ENCODE data around the gene BOD1L1. TPM values are rescaled to one million over a fixed set of nuclear protein-coding genes. Genes with fewer than 3 reads are reported as not detected.

Gene BOD1L1
- total RNA-seq, 4 donors from 2014 or later: 41.0 to 113 (median 49.2) TPM

DNA sequence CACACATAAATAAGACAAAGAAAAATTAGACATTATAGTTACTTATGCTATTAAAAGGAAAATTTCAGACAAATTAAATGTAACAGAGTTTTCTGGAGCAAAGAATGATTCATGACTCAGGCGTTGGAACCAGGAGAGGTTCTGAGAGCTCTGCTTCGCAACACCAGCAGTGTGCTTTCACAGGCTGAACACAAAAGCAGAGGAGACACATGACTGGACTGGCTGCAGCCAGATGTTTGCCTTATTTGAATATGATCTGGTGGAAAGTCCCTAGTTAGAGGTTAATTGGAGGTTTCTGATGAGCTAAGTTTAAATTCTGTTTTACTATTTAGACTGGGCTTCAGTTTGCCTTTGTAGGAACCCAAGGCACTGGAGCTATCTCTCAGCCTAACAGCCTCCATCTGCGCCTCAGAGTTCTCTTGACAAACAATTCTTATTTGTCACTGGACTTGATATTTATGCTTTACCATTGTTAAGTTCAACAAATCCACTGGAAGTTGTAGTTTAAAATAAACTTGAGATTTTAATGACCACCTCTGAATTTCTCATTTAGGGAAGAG lies 16.2 kb downstream of the BOD1L1 start:
- no peaks in the 10 kb centered on the region for H3K4me1 ChIP-seq
- peaks cover 0 to 95% (median 0%) of the 10 kb centered on the region in 3 donors for H3K36me3 ChIP-seq
- no peak for TF ChIP-seq POLR2A (IDR thresholded peaks at IDR 0.05)
- H3K27ac ChIP-seq: peak overlapping the region in 1 of 4 donors; percentile 35
- no peak overlapping the region for H3K4me3 ChIP-seq
- DNase-seq: peak in 2 of 3 donors; percentile 53 to 66
- H3K9me3 ChIP-seq: no peaks in the 10 kb centered on the region
- no peaks in the 10 kb centered on the region for H3K27me3 ChIP-seq

DNA sequence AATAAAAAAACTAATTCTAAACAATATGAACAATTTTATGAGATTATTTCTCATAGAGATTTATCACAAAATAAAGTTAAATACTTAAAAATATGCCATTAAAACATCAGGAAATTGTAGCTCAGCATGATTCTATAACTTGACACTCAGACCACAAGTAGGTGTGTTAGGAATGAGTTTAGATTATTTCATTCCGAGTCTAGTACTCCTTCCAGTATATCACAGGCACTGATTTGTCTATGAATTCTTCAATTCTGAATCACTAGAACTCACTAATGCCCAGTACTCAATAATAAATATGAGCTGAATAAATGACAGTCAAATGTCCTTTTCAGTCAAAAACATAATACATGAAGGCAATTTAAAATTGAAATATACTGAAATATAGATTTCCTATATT lies 22.2 kb downstream of the BOD1L1 start:
- H3K27me3 ChIP-seq: no peaks in the 10 kb centered on the region
- H3K4me1 ChIP-seq: peaks cover 0 to 4% (median 0%) of the 10 kb centered on the region in 4 donors
- peaks cover 0 to 97% (median 0%) of the 10 kb centered on the region in 3 donors for H3K36me3 ChIP-seq

DNA sequence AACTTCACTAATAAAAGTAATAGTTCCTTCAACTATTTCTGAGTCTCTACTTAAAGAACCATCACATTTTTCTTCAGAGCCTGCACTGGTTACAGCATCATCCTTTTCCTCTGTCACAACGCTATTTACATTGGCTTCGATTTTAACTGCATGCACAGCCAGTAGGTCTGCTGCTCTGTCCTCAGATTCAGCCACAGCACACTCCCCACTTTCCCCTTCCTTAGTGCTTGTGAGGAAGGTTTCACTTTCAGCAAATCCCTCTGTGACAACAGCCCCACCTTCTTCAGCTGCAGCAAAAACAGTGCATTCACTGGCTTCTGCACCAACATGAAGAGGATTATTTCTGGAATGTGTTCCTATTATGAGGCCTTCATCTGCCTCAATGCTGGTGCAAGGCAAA lies 25.7 kb downstream of the BOD1L1 start:
- peaks cover 0 to 91% (median 0%) of the 10 kb centered on the region in 3 donors for H3K36me3 ChIP-seq
- no peak overlapping the region for H3K4me3 ChIP-seq

More for the DNA sequence above, 22.2 kb downstream of the BOD1L1 start:
- DNase-seq: no peak
- TF ChIP-seq, protein P1, sequence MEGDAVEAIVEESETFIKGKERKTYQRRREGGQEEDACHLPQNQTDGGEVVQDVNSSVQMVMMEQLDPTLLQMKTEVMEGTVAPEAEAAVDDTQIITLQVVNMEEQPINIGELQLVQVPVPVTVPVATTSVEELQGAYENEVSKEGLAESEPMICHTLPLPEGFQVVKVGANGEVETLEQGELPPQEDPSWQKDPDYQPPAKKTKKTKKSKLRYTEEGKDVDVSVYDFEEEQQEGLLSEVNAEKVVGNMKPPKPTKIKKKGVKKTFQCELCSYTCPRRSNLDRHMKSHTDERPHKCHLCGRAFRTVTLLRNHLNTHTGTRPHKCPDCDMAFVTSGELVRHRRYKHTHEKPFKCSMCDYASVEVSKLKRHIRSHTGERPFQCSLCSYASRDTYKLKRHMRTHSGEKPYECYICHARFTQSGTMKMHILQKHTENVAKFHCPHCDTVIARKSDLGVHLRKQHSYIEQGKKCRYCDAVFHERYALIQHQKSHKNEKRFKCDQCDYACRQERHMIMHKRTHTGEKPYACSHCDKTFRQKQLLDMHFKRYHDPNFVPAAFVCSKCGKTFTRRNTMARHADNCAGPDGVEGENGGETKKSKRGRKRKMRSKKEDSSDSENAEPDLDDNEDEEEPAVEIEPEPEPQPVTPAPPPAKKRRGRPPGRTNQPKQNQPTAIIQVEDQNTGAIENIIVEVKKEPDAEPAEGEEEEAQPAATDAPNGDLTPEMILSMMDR (IDR thresholded peaks at IDR 0.05): no peak
- TF ChIP-seq POLR2A (IDR thresholded peaks at IDR 0.05): no peak
- H3K27ac ChIP-seq: no peak overlapping the region
- no peak overlapping the region for H3K4me3 ChIP-seq
- H3K9me3 ChIP-seq: no peaks in the 10 kb centered on the region

DNA sequence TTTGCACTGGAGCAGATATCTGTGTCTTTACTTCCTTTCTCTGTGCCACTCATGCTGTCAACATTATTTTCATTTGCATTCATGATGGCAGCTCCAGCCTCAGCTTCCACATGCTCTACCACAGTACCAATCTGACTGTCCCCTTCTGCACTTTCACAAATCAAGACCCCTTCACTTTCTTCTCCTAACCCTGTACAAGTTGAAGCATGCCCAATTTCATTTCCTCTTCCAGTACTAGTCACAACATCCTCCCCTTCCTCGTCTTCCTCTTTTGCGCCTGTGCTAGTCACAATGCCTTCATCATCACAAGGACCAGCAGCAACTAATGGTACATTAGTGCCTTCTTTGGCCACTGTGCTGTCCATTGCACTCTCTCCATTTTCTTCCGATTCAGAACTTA lies 26.5 kb downstream of the BOD1L1 start:
- peaks cover 0 to 4% (median 0%) of the 10 kb centered on the region in 4 donors for H3K4me1 ChIP-seq
- peak overlapping the region in 1 of 4 donors; percentile 58 for H3K27ac ChIP-seq
- no peaks in the 10 kb centered on the region for H3K27me3 ChIP-seq
- DNase-seq: peak in 1 of 3 donors; percentile 48
- no peaks in the 10 kb centered on the region for H3K9me3 ChIP-seq
- no peak overlapping the region for H3K4me3 ChIP-seq
- TF ChIP-seq POLR2A (IDR thresholded peaks at IDR 0.05): no peak
- TF ChIP-seq, protein P1 (IDR thresholded peaks at IDR 0.05): no peak
- H3K36me3 ChIP-seq: peaks cover 0 to 91% (median 0%) of the 10 kb centered on the region in 3 donors

More for the DNA sequence above, 25.7 kb downstream of the BOD1L1 start:
- TF ChIP-seq, protein P1 (IDR thresholded peaks at IDR 0.05): no peak
- TF ChIP-seq POLR2A (IDR thresholded peaks at IDR 0.05): no peak
- Histone ChIP-seq H3K27ac (peak overlapping the region in 1 of 4 donors; percentile 58), H3K9me3 (no peaks in the 10 kb centered on the region), H3K4me1 (peaks cover 0 to 4% (median 0%) of the 10 kb centered on the region in 4 donors), H3K27me3 (no peaks in the 10 kb centered on the region)
- DNase-seq: no peak

DNA sequence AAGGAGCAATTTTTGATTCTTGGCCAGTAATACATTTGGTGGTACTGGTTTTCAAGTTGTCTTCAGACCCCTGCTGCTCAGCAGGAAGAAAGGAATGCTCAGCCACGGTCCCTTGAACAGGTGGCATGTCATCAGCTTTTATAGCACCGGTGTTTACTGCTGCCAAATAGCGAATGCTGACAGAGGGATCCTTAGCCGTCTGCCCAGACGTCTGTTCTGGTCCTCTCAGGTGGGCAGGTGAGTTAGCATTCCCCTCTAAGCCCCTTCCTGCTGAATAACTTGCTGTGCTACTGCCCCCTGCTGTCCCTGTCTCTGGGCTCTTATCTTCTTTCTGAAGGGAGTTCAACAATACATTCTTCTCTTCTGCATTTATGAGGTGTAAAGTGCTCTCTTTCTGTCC lies 28.4 kb downstream of the BOD1L1 start:
- no peak overlapping the region for H3K4me3 ChIP-seq
- peaks cover 0 to 4% (median 0%) of the 10 kb centered on the region in 4 donors for H3K4me1 ChIP-seq
- H3K36me3 ChIP-seq: peaks cover 0 to 91% (median 0%) of the 10 kb centered on the region in 3 donors
- no peak overlapping the region for H3K27ac ChIP-seq
- TF ChIP-seq, protein P1 (IDR thresholded peaks at IDR 0.05): no peak
- TF ChIP-seq POLR2A (IDR thresholded peaks at IDR 0.05): no peak
- no peaks in the 10 kb centered on the region for H3K9me3 ChIP-seq
- H3K27me3 ChIP-seq: no peaks in the 10 kb centered on the region
- no peak for DNase-seq

DNA sequence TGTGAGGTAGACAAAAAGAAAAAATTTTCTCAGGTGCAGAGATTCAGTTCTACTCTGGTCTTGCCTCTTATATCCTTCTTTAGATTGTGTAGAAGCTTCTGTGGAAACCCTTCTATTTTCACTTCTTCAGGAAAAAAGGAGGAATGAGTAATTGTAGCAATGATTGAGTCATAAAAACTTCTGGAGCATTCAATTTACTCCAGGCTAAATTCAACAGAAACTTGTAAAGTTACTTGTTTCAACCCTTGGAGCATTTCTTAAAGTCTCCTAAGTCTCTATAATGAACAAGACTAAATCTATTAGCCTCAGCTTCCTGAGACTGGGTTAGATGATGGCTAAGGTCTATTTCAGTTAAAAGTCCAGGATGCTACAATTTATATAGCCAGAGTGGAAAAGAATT lies 29.9 kb downstream of the BOD1L1 start:
- no peak for DNase-seq
- Histone ChIP-seq H3K4me3 (no peak overlapping the region), H3K4me1 (peaks cover 0 to 4% (median 0%) of the 10 kb centered on the region in 4 donors), H3K36me3 (peaks cover 0 to 91% (median 0%) of the 10 kb centered on the region in 3 donors), H3K27me3 (no peaks in the 10 kb centered on the region), H3K27ac (no peak overlapping the region), H3K9me3 (no peaks in the 10 kb centered on the region)
- TF ChIP-seq, protein P1 (IDR thresholded peaks at IDR 0.05): no peak
- TF ChIP-seq POLR2A (IDR thresholded peaks at IDR 0.05): no peak

All from Peyer's patch (tissue), 4 donors.